Measurements from ENCODE around the gene FREM1. TPM values are rescaled to one million over a fixed set of nuclear protein-coding genes. Genes with fewer than 3 reads are reported as not detected.

The FREM1 gene
- total and polyA plus RNA-seq, 2 of the 13 experiments (the other 11 are each of a cell fraction or from before 2014, with no cell fraction given): 64.3 to 202 TPM

DNA sequence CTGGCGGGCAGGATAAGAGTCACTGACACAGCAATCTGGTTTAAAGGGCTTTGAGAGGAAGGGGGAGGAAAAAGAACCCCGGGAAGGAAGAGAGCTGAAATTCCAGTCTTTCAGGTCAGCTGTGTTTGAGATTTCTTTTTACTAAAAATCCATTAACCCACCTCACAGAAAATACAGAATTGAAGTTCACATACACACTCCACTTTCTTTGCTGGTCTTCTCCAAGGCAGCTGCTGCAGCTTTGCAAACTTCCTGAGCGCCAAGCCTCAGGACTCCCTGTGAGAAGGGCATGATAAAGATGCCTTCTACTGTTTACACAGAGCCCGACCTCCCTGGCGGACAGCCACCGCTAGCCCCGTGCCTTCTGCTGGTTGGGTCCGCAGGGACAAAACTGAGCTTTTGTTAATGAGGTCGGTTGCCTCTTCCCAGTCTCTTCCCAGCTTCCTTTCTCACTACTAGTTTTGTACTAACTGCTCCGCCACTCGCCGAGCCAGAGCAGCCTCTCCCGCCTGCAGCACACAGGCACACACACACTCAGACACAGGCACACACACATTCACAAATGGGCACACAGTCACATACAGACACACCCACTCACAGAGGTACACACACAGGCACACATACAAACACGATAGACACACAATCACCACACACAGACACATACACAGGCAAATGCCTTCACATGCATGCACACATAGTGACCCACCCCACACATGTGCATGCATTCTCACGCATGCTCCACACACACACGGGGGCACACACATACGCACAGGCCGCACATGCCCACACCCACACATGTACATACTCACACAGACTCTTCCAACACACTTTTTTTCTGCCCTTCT is at the start of gene FREM1 (continued):
- TF ChIP-seq GTF2F1 (IDR thresholded peaks at IDR 0.05; ENCODE audit: low read length): no peak
- TF ChIP-seq, protein P1, sequence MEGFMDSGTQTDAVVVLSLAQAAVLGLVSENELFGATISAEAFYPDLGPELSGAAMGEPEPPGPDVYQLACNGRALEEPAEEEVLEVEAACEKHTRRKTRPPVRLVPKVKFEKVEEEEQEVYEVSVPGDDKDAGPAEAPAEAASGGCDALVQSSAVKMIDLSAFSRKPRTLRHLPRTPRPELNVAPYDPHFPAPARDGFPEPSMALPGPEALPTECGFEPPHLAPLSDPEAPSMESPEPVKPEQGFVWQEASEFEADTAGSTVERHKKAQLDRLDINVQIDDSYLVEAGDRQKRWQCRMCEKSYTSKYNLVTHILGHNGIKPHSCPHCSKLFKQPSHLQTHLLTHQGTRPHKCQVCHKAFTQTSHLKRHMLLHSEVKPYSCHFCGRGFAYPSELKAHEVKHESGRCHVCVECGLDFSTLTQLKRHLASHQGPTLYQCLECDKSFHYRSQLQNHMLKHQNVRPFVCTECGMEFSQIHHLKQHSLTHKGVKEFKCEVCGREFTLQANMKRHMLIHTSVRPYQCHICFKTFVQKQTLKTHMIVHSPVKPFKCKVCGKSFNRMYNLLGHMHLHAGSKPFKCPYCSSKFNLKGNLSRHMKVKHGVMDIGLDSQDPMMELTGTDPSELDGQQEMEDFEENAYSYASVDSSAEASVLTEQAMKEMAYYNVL (CRISPR knock-in tag; IDR thresholded peaks at IDR 0.05; ENCODE audit: borderline replicate concordance): 0 out of 2 replicates have a peak, but pooled peaks have one; percentile 46
- TF ChIP-seq ZNF788 (CRISPR knock-in tag; IDR thresholded peaks at IDR 0.05; ENCODE audit: borderline replicate concordance): peak; percentile 28; the same call in 1 of the 2 replicates
- peak; percentile 65; the same call in 1 of the 2 replicates for TF ChIP-seq KDM5B (CRISPR knock-in tag; IDR thresholded peaks at IDR 0.05; ENCODE audit: borderline replicate concordance)
- TF ChIP-seq, protein P2, sequence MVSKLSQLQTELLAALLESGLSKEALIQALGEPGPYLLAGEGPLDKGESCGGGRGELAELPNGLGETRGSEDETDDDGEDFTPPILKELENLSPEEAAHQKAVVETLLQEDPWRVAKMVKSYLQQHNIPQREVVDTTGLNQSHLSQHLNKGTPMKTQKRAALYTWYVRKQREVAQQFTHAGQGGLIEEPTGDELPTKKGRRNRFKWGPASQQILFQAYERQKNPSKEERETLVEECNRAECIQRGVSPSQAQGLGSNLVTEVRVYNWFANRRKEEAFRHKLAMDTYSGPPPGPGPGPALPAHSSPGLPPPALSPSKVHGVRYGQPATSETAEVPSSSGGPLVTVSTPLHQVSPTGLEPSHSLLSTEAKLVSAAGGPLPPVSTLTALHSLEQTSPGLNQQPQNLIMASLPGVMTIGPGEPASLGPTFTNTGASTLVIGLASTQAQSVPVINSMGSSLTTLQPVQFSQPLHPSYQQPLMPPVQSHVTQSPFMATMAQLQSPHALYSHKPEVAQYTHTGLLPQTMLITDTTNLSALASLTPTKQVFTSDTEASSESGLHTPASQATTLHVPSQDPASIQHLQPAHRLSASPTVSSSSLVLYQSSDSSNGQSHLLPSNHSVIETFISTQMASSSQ (IDR thresholded peaks at IDR 0.05; ENCODE audit: low read depth): no peak
- TF ChIP-seq, protein P2 (CRISPR knock-in tag; IDR thresholded peaks at IDR 0.05; ENCODE audit: borderline replicate concordance): peak; percentile 47; the same call in 1 of the 2 replicates
- 0 out of 2 replicates have a peak, but pooled peaks have one; percentile 56 for TF ChIP-seq ZNF501 (CRISPR knock-in tag; IDR thresholded peaks at IDR 0.05)
- TF ChIP-seq NFKB2 (CRISPR knock-in tag; IDR thresholded peaks at IDR 0.05; ENCODE audit: borderline replicate concordance): peak; percentile 73; the same call in 1 of the 2 replicates
- TF ChIP-seq ZMYM3 (CRISPR knock-in tag; IDR thresholded peaks at IDR 0.05): peak; percentile 84; the same call in 1 of the 2 replicates
- peak; percentile 51; the same call in 1 of the 2 replicates for TF ChIP-seq SAP130 (CRISPR knock-in tag; IDR thresholded peaks at IDR 0.05; ENCODE audit: low read depth)
- peak; percentile 49 for TF ChIP-seq PHF8 (CRISPR knock-in tag; IDR thresholded peaks at IDR 0.05)
- peak; percentile 84; the same call in 1 of the 2 replicates for TF ChIP-seq BORCS8-MEF2B (CRISPR knock-in tag; IDR thresholded peaks at IDR 0.05)
- 0 out of 2 replicates have a peak, but pooled peaks have one; percentile 45 for TF ChIP-seq ZNF776 (CRISPR knock-in tag; IDR thresholded peaks at IDR 0.05)
- TF ChIP-seq ZNF572 (CRISPR knock-in tag; IDR thresholded peaks at IDR 0.05): 0 out of 2 replicates have a peak, but pooled peaks have one; percentile 57
- TF ChIP-seq ASH2L (IDR thresholded peaks at IDR 0.05; ENCODE audit: insufficient read length, low read depth, low read length): peak; percentile 45
- TF ChIP-seq, protein P3, sequence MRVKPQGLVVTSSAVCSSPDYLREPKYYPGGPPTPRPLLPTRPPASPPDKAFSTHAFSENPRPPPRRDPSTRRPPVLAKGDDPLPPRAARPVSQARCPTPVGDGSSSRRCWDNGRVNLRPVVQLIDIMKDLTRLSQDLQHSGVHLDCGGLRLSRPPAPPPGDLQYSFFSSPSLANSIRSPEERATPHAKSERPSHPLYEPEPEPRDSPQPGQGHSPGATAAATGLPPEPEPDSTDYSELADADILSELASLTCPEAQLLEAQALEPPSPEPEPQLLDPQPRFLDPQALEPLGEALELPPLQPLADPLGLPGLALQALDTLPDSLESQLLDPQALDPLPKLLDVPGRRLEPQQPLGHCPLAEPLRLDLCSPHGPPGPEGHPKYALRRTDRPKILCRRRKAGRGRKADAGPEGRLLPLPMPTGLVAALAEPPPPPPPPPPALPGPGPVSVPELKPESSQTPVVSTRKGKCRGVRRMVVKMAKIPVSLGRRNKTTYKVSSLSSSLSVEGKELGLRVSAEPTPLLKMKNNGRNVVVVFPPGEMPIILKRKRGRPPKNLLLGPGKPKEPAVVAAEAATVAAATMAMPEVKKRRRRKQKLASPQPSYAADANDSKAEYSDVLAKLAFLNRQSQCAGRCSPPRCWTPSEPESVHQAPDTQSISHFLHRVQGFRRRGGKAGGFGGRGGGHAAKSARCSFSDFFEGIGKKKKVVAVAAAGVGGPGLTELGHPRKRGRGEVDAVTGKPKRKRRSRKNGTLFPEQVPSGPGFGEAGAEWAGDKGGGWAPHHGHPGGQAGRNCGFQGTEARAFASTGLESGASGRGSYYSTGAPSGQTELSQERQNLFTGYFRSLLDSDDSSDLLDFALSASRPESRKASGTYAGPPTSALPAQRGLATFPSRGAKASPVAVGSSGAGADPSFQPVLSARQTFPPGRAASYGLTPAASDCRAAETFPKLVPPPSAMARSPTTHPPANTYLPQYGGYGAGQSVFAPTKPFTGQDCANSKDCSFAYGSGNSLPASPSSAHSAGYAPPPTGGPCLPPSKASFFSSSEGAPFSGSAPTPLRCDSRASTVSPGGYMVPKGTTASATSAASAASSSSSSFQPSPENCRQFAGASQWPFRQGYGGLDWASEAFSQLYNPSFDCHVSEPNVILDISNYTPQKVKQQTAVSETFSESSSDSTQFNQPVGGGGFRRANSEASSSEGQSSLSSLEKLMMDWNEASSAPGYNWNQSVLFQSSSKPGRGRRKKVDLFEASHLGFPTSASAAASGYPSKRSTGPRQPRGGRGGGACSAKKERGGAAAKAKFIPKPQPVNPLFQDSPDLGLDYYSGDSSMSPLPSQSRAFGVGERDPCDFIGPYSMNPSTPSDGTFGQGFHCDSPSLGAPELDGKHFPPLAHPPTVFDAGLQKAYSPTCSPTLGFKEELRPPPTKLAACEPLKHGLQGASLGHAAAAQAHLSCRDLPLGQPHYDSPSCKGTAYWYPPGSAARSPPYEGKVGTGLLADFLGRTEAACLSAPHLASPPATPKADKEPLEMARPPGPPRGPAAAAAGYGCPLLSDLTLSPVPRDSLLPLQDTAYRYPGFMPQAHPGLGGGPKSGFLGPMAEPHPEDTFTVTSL (CRISPR knock-in tag; IDR thresholded peaks at IDR 0.05; ENCODE audit: borderline replicate concordance): 0 out of 2 replicates have a peak, but pooled peaks have one; percentile 29
